ENCODE measurements around the gene SLC29A4.

GRCh38 chr7:5296015-5296610, 13.4 kb downstream of the SLC29A4 start:
- TF ChIP-seq ATF3 (IDR thresholded peaks at IDR 0.05) (no peak), CTCF (IDR thresholded peaks at IDR 0.05 in 2 of 3, conservative IDR thresholded peaks at IDR 0.05 in 1 of 3; ENCODE audit: borderline replicate concordance in 1 of 3, insufficient read depth in 1 of 3, low read depth in 2 of 3, low read length in 2 of 3) (no peak), POLR2A (IDR thresholded peaks at IDR 0.05; ENCODE audit: borderline replicate concordance, extremely low read depth, insufficient read depth, insufficient read length) (no peak)
